ENCODE measurements around the gene ZNF583.

ZNF583 gene

DNA sequence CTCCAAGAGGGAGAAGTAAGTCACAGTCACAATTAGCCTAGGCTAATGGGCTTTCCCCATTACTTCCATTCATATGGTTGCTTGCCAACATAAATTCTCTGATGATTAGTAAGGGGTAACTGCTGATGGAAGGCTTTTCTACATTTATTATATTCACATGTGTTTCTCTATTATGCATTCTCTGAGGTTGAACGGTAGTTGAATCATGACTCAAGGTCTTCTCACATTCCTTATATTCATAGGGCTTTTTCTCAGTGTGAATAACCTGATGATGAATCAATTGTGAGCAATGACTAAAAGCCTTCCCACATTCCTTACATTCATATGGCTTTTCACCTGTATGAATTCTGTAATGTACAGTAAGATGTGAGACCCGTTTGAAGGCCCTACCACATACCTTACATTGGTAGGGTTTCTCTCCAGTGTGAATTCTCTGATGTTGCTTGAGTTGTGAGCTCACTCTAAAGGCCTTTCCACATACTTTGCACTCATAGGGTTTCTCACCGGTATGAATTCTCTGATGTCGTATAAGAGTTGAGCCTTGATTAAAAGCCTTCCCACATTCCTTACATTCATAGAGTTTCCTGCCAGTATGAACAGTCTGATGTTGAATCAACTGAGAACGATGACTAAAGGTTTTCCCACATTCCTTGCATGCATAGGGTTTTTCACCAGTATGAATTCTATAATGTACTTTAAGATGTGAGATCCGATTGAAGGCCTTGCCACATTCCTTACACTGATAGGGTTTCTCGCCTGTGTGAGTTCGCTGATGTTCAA lies 20.1 kb upstream of the ZNF583 start:
- Histone ChIP-seq H3K9ac (ENCODE audit: low read depth in 1 of 2, low read length in 2 of 2) (no peak overlapping the region), H3K4me3 (ENCODE audit: low read depth in 1 of 2, low read length in 2 of 2) (no peak overlapping the region), H3K27me3 (ENCODE audit: control insufficient read depth in 1 of 2, insufficient read depth in 2 of 2, low read length in 2 of 2) (no peaks in the 10 kb centered on the region), H3K27ac (ENCODE audit: low read depth, low read length) (no peak overlapping the region), H3K4me1 (ENCODE audit: control insufficient read depth in 1 of 2, insufficient read depth in 2 of 2, low read length in 2 of 2) (no peaks in the 10 kb centered on the region), H3K9me3 (ENCODE audit: control insufficient read depth in 1 of 2, low read length in 2 of 2) (peaks cover 48 to 60% of the 10 kb centered on the region in 2 donors), H3K36me3 (ENCODE audit: control insufficient read depth in 1 of 2, insufficient read depth in 2 of 2, low read length in 2 of 2) (peaks cover 0 to 18% of the 10 kb centered on the region in 2 donors)

DNA sequence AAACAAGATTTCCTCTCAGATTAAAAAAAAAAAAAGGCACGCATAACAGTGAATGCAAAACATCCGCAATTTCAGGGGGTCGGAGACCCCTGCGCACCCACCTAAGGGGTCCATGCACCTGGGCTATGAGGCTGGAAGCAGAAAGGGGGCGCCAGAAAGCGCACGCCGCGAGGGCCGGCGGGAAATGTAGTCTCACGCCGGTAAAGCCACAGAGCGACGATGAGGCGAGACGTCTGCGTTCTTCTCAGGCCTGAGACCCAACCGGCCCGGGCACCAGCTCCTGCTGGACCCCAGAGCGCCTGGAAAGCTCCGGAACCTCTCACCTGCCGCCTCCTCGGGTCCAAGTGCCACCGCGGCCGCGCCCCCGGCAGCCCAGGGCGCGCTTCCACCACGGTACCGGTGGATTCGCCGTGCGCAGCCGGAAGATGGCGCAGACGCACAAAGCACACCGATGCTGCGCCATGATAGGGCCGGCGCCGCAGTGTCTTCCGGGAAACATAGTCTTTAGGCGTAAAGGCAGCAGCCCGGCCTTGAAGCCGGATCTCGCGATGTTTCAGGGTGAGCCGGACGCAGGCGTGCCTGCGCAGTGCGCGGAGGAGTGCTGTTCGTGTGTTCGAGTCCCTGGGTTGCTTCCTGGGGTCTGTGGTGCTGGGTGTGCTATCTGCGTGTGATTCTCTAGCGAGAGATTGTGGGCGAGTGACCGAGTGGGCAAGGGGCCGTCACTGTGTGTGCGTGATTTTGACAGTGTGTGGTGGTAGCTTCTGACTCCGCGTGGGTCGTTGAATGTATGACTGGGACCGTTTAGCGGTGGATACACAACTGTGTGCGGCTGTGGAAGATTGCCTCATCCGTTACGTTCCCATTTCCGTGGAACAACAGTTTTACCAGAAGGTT lies 10.8 kb upstream of the ZNF583 start, which contains the start of gene ZNF582:
Gene ZNF582, minus strand, starts transcription at position 416 of the 894 bp plus-strand sequence. CDS start 1,782 bp downstream, outside the sequence.
- Histone ChIP-seq H3K36me3 (ENCODE audit: control insufficient read depth in 1 of 2, insufficient read depth in 2 of 2, low read length in 2 of 2) (peaks cover 6 to 16% of the 10 kb centered on the region in 2 donors), H3K4me1 (ENCODE audit: control insufficient read depth in 1 of 2, insufficient read depth in 2 of 2, low read length in 2 of 2) (no peaks in the 10 kb centered on the region), H3K4me3 (ENCODE audit: low read depth in 1 of 2, low read length in 2 of 2) (peak within 1 kb of the TSS; percentile 89), H3K9me3 (ENCODE audit: control insufficient read depth in 1 of 2, low read length in 2 of 2) (peaks cover 33% of the 10 kb centered on the region in 2 donors), H3K9ac (ENCODE audit: low read depth in 1 of 2, low read length in 2 of 2) (peak within 1 kb of the TSS; percentile 62 to 82), H3K27ac (ENCODE audit: low read depth, low read length) (peak within 1 kb of the TSS; percentile 83), H3K27me3 (ENCODE audit: control insufficient read depth in 1 of 2, insufficient read depth in 2 of 2, low read length in 2 of 2) (no peaks in the 10 kb centered on the region)

DNA sequence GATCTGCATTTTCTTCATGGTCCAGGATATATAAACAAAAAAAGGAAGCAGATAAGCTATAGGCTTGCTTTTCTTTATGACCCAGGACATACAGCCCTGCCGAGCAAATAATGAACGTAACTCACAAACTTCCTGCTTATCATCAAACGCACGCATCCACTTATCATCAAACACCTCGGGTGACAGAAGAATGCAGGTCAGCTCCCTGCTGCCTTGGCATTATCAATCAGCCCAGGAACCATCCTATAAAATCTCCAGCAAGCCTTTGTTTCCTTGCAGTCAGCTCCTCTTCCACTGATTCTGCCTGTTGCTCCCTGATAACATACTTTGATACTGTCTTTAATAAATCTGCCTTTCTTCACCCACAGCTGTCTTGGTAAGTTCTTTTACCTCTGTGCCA lies 5.3 kb upstream of the ZNF583 start:
- no peak overlapping the region for H3K9ac ChIP-seq (ENCODE audit: low read depth in 1 of 2, low read length in 2 of 2)
- H3K36me3 ChIP-seq (ENCODE audit: control insufficient read depth in 1 of 2, insufficient read depth in 2 of 2, low read length in 2 of 2) = peaks cover 0 to 4% of the 10 kb centered on the region in 2 donors
- no peak overlapping the region for H3K4me3 ChIP-seq (ENCODE audit: low read depth in 1 of 2, low read length in 2 of 2)
- H3K4me1 ChIP-seq (ENCODE audit: control insufficient read depth in 1 of 2, insufficient read depth in 2 of 2, low read length in 2 of 2) = peaks cover 3 to 4% of the 10 kb centered on the region in 2 donors
- H3K27me3 ChIP-seq (ENCODE audit: control insufficient read depth in 1 of 2, insufficient read depth in 2 of 2, low read length in 2 of 2) = no peaks in the 10 kb centered on the region
- peaks cover 32 to 53% of the 10 kb centered on the region in 2 donors for H3K9me3 ChIP-seq (ENCODE audit: control insufficient read depth in 1 of 2, low read length in 2 of 2)
- no peak overlapping the region for H3K27ac ChIP-seq (ENCODE audit: low read depth, low read length)

DNA sequence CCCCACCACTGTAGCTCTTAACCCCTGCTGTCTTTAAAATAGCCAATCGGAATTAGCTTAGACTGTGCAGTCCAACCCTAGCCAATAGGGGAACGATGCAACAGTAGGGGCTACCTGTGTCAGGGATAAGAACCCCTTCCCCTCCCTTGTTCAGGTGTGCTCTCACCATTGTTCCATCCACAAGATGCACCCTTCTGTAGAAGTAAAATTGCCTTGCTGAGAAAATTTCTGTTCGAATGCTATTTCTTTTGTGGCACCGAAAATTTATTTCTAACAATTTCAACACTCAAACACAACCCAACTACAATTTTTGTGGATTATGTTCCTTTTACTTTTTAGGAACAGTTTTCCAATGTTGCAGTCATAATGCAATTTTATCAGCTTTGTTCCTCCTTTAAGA lies 3.6 kb upstream of the ZNF583 start:
- Histone ChIP-seq H3K4me3 (ENCODE audit: low read depth in 1 of 2, low read length in 2 of 2) (no peak overlapping the region), H3K27me3 (ENCODE audit: control insufficient read depth in 1 of 2, insufficient read depth in 2 of 2, low read length in 2 of 2) (no peaks in the 10 kb centered on the region), H3K4me1 (ENCODE audit: control insufficient read depth in 1 of 2, insufficient read depth in 2 of 2, low read length in 2 of 2) (peaks cover 12% of the 10 kb centered on the region in 2 donors), H3K27ac (ENCODE audit: low read depth, low read length) (no peak overlapping the region), H3K36me3 (ENCODE audit: control insufficient read depth in 1 of 2, insufficient read depth in 2 of 2, low read length in 2 of 2) (peaks cover 0 to 4% of the 10 kb centered on the region in 2 donors), H3K9ac (ENCODE audit: low read depth in 1 of 2, low read length in 2 of 2) (no peak overlapping the region), H3K9me3 (ENCODE audit: control insufficient read depth in 1 of 2, low read length in 2 of 2) (peaks cover 35 to 52% of the 10 kb centered on the region in 2 donors)

DNA sequence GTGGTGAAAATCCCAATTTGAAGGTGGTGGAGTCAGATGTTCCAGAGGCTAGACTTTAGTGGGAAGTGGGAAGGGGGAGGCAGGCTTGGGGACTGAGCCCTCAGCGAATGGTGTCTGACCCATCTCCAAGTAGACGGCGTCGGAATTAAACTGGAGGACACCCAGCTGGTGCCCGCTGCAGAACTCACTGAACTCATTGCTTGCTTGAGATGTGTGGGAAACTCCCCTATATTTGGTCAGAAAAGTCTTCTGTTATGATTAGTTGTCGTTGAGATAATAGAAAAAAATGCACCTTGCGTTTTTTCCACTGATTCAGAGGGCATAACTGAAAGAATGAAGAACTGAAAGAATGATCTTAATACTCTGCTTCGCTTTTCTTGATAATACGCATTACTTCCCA lies 871 bp upstream of the ZNF583 start:
- H3K9ac ChIP-seq (ENCODE audit: low read depth in 1 of 2, low read length in 2 of 2) = peak overlapping the region; percentile 63 to 71
- H3K4me1 ChIP-seq (ENCODE audit: control insufficient read depth in 1 of 2, insufficient read depth in 2 of 2, low read length in 2 of 2) = peaks cover 12% of the 10 kb centered on the region in 2 donors
- peak overlapping the region; percentile 81 to 91 for H3K4me3 ChIP-seq (ENCODE audit: low read depth in 1 of 2, low read length in 2 of 2)
- no peaks in the 10 kb centered on the region for H3K27me3 ChIP-seq (ENCODE audit: control insufficient read depth in 1 of 2, insufficient read depth in 2 of 2, low read length in 2 of 2)
- peaks cover 12 to 19% of the 10 kb centered on the region in 2 donors for H3K36me3 ChIP-seq (ENCODE audit: control insufficient read depth in 1 of 2, insufficient read depth in 2 of 2, low read length in 2 of 2)
- H3K27ac ChIP-seq (ENCODE audit: low read depth, low read length) = no peak overlapping the region
- H3K9me3 ChIP-seq (ENCODE audit: control insufficient read depth in 1 of 2, low read length in 2 of 2) = peaks cover 42 to 61% of the 10 kb centered on the region in 2 donors

DNA sequence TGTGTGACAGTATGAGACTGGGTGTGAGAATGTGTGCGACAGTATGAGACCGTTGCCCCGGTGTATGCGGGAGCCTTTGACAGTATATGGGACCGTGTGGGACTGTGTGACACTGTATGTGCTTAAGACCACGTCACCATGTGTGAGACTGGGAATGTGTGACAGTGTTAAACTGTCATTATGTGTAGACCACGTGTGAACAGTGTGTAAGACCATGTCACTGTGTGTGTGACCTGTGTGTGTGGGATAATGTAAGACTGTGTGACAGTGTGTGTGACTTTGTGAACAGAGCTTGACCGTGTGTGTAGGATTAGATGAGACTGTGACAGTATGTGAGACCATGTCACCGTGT lies 549 bp downstream of the ZNF583 start:
- Histone ChIP-seq H3K9me3 (ENCODE audit: control insufficient read depth in 1 of 2, low read length in 2 of 2) (peaks cover 49 to 61% of the 10 kb centered on the region in 2 donors), H3K36me3 (ENCODE audit: control insufficient read depth in 1 of 2, insufficient read depth in 2 of 2, low read length in 2 of 2) (peaks cover 23 to 33% of the 10 kb centered on the region in 2 donors), H3K4me1 (ENCODE audit: control insufficient read depth in 1 of 2, insufficient read depth in 2 of 2, low read length in 2 of 2) (peaks cover 12% of the 10 kb centered on the region in 2 donors), H3K4me3 (ENCODE audit: low read depth in 1 of 2, low read length in 2 of 2) (peak overlapping the region; percentile 81 to 91), H3K27me3 (ENCODE audit: control insufficient read depth in 1 of 2, insufficient read depth in 2 of 2, low read length in 2 of 2) (no peaks in the 10 kb centered on the region), H3K9ac (ENCODE audit: low read depth in 1 of 2, low read length in 2 of 2) (peak overlapping the region; percentile 63 to 71), H3K27ac (ENCODE audit: low read depth, low read length) (no peak overlapping the region)

DNA sequence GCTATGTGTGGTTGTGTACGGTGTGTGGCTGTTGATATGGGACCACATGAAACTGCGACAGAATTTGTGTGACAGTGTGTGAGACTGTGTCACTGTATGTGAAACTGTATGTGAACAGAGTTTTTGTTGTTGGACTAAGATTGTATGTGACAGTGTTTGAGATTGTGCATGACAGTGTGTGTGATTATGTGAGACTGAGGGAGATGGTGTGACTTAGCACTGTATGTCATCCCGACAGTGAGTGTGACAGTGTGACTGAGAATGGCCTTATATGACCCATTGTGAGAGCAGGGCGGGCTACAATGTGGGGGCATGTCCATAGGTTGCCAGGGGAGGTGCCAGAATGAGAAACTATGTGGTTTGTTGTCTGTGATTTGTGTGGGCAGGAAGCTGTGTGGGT lies 930 bp downstream of the ZNF583 start:
- H3K4me3 ChIP-seq (ENCODE audit: low read depth in 1 of 2, low read length in 2 of 2) = peak overlapping the region; percentile 81 to 91
- no peak overlapping the region for H3K27ac ChIP-seq (ENCODE audit: low read depth, low read length)
- peaks cover 12% of the 10 kb centered on the region in 2 donors for H3K4me1 ChIP-seq (ENCODE audit: control insufficient read depth in 1 of 2, insufficient read depth in 2 of 2, low read length in 2 of 2)
- H3K9ac ChIP-seq (ENCODE audit: low read depth in 1 of 2, low read length in 2 of 2) = no peak overlapping the region
- peaks cover 25 to 36% of the 10 kb centered on the region in 2 donors for H3K36me3 ChIP-seq (ENCODE audit: control insufficient read depth in 1 of 2, insufficient read depth in 2 of 2, low read length in 2 of 2)
- peaks cover 45 to 60% of the 10 kb centered on the region in 2 donors for H3K9me3 ChIP-seq (ENCODE audit: control insufficient read depth in 1 of 2, low read length in 2 of 2)
- H3K27me3 ChIP-seq (ENCODE audit: control insufficient read depth in 1 of 2, insufficient read depth in 2 of 2, low read length in 2 of 2) = no peaks in the 10 kb centered on the region

DNA sequence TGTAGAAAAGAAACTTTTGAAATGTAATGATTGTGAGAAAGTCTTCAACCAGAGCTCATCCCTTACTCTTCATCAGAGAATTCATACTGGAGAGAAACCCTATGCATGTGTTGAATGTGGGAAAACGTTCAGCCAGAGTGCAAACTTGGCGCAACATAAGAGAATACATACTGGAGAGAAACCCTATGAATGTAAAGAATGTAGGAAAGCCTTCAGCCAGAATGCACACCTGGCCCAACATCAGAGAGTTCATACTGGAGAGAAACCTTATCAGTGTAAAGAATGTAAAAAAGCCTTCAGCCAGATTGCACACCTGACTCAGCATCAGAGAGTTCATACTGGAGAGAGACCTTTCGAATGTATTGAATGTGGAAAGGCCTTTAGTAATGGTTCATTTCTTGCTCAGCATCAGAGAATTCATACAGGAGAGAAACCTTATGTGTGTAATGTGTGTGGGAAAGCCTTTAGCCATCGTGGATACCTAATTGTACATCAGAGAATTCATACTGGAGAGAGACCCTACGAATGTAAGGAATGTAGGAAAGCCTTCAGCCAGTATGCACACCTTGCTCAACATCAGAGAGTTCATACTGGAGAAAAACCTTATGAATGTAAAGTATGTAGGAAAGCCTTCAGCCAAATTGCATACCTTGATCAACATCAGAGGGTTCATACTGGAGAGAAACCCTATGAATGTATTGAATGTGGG lies 19.3 kb downstream of the ZNF583 start:
- Histone ChIP-seq H3K36me3 (ENCODE audit: control insufficient read depth in 1 of 2, insufficient read depth in 2 of 2, low read length in 2 of 2) (peaks cover 27 to 33% of the 10 kb centered on the region in 2 donors), H3K27me3 (ENCODE audit: control insufficient read depth in 1 of 2, insufficient read depth in 2 of 2, low read length in 2 of 2) (no peaks in the 10 kb centered on the region), H3K4me1 (ENCODE audit: control insufficient read depth in 1 of 2, insufficient read depth in 2 of 2, low read length in 2 of 2) (no peaks in the 10 kb centered on the region), H3K27ac (ENCODE audit: low read depth, low read length) (no peak overlapping the region), H3K9me3 (ENCODE audit: control insufficient read depth in 1 of 2, low read length in 2 of 2) (peaks cover 87 to 97% of the 10 kb centered on the region in 2 donors), H3K4me3 (ENCODE audit: low read depth in 1 of 2, low read length in 2 of 2) (peak overlapping the region; percentile 36 to 41), H3K9ac (ENCODE audit: low read depth in 1 of 2, low read length in 2 of 2) (no peak overlapping the region)

DNA sequence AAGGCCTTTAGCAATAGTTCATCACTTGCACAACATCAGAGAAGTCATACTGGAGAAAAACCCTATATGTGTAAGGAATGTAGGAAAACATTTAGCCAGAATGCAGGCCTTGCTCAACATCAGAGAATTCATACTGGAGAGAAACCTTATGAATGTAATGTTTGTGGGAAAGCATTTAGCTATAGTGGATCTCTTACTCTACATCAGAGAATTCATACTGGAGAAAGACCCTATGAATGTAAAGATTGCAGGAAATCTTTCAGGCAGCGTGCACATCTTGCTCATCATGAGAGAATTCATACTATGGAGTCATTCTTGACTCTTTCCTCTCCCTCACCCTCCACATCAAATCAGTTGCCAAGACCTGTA lies 19.8 kb downstream of the ZNF583 start:
- Histone ChIP-seq H3K4me1 (ENCODE audit: control insufficient read depth in 1 of 2, insufficient read depth in 2 of 2, low read length in 2 of 2) (no peaks in the 10 kb centered on the region), H3K9me3 (ENCODE audit: control insufficient read depth in 1 of 2, low read length in 2 of 2) (peaks cover 82 to 92% of the 10 kb centered on the region in 2 donors), H3K27me3 (ENCODE audit: control insufficient read depth in 1 of 2, insufficient read depth in 2 of 2, low read length in 2 of 2) (no peaks in the 10 kb centered on the region), H3K4me3 (ENCODE audit: low read depth in 1 of 2, low read length in 2 of 2) (peak overlapping the region; percentile 23 to 41), H3K9ac (ENCODE audit: low read depth in 1 of 2, low read length in 2 of 2) (no peak overlapping the region), H3K27ac (ENCODE audit: low read depth, low read length) (no peak overlapping the region), H3K36me3 (ENCODE audit: control insufficient read depth in 1 of 2, insufficient read depth in 2 of 2, low read length in 2 of 2) (peaks cover 27 to 33% of the 10 kb centered on the region in 2 donors)
